HT-29 (cell line): Measurements from ENCODE around the gene CD164L2. TPM values are rescaled to one million over a fixed set of nuclear protein-coding genes. Genes with fewer than 3 reads are reported as not detected.
A peak's percentile ranks its signal among the peaks of the same experiment; 100 is the strongest.

Experiments
- DNase-seq: peaks from one replicate; pipeline ENCODE4 v3.0.0-alpha.2; 2015; ENCODE audit warnings: low spot score
- total RNA-seq: library from RNA; depleted of rRNA; stranded (reverse); fragments of >200 nt; shearing (Covaris generic); gene quantifications from 2 replicates; pipeline ENCODE4 v1.2.3, GENCODE V29; 2014

CD164L2 gene
- total RNA-seq, 1 experiment from 2014 or later: not detected

DNA sequence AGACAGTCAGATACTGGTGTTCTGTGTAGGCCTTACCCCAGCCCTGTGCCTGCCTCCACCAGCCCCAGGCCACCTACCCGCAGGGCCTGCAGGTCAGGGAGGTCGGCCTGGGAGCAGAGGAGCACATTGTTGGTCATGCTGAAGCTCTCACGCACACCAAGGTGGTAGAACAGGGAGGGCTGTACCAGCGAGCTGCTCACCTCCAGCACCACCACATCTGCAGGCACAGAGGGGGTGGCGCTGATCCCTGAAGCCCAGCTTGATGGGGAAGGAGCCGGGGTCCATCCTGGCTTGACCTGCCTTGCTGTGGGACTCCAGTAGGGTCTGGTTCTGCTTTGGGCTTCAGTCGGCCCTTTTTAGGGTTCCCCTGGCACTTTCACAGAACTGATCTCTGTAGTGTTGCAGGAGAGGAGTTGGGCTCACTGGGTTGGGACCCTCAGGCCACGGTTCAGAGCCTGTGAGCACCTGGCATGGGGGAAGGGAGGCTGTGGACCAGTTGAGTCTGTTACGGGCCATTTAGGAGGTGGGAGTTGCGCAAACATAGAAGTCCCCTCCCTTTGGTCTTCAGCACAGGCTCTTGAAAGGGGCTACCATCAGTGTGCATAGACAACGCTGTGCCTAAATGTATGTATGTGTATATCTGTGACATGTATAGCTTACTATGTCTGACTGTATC is 18.3 kb downstream of the CD164L2 start:
- no peak for DNase-seq

DNA sequence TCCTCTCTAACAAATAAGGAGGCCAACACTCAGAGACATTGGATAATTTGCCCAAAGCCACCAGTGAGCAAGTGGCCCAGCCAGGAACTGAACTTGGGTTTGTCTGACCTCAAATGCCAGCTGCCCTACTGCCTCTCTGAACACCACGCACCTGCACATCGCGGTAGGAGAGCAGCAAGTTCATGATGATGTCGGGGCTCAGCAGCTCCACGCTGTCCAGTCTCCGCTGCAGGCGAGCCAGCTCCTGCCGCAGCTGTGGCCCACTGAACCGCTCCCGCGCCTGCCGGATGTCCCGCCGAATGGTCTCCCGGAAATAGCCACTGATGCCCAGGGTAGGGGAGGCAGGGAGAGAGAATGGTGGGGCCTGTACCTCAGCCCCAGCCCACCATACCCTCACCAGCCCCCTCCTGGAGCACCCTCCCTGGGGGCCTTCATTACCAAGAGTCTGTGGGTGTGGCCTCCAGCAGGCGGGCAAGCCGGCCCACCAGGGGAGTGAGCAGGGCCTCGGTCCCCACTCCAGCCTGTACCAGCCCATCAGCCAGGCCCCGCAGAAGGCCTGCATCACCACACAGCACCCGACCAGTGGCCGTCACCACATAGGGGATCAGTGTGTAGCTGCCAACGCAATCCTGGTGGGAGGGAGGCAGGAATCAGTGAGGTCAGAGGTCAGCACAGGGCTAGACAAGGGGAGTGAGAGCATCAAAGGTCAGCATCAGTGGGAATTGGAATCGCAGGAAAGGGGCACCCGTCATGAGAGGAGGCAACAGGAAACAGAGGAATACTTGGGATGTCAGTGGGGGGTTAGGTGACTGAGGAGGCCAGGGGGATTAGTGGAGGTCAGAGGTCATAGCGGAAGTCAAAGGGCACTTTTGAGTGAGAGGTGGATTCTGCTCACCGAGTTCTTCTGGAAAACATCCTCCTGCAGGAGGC is 19.1 kb downstream of the CD164L2 start:
- DNase-seq: no peak

DNA sequence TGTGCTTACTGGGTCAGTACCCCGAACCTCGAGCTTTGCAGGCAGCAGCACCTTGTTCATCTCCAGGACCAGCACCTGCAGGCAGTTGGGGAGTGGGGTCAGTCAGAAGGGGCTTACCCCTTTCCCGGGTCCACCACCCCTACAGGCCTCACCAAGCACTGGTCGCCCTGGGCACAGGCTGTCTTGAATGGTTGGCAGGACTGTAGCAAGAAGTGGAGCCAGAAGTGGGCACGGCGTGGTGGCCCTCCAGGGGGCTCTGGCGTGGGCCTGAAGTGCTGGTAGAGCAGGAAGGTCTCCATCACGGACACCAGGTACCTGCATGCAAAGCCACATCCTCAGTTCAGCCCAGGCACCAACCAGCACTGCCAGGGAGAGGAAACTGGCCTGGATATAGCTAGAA is 21.6 kb downstream of the CD164L2 start:
- DNase-seq: no peak

DNA sequence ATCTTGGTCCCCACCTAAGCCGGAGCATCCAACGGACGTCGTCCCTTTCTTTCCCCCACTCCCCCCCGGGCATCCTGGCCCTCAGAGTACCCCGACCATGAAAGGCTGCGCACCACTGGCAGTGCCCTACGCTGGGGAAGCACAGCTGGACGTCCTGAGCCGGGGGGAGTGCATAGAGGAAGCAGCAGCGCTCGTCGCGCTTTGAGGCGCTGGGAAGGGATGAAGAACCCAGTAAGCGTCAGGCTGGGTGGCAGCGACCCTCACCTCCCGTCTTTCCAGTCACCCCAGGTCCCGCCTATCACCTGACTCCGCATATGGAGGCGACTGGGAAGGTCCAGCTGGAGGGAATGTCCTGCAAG is 22.1 kb downstream of the CD164L2 start:
- no peak for DNase-seq

DNA sequence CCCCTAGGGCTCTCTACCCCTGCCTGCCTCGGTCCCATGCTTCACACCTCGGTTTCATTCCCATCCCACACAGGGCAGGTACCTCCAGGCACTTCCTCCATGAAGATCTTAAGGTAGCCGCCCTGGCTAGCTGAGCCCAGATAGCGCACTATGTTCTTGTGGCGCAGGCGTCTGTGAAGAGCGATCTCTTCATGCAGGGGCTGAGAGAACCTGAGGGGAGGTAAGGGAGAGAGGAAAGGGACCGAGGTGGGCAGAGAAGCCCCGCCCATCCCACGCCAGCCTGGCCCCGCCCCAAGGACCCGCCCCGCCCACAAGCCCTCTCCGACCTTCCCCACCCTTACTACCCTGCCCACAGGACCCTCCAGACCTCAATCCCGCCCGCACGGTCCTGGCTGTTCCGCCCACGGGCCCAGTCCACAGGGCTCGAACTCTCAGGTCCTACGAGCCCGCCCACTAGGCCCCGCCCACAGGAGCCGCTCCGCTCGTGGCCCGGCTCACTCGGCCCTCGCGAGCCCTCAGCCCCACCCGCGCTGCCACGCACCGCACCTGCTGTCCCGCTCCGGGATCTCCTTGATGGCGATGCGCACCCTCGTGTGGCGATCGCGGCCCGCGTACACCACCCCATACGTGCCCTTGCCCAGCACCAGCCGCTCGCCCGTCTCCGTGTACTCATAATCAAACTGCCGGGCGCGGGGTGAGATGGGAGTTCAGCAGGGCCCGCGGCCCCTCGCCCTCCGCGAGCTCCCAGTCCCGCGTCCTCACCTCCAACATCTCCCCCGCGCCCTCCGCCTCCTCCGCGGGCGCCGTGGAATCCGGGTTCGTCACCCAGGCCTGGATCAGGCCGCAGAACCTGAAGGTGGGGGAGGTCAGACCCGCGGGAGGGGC is 22.7 kb downstream of the CD164L2 start:
- no peak for DNase-seq

DNA sequence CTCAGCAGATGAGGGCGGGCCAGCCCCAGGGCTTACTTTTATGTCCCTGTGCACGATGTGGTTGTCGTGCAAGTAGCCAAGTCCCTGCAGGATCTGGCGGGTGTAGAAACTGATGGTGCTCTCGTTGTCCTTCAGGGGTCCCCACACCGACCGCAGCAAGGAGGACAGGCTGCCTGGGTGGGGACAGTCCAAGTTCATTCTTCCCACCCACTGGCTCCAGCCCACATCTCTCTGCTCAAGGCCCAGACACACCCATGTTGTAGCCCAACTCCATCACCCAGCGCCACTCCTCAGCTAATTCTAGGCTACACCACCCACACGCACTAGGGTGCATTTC is 23.3 kb downstream of the CD164L2 start:
- DNase-seq: no peak

DNA sequence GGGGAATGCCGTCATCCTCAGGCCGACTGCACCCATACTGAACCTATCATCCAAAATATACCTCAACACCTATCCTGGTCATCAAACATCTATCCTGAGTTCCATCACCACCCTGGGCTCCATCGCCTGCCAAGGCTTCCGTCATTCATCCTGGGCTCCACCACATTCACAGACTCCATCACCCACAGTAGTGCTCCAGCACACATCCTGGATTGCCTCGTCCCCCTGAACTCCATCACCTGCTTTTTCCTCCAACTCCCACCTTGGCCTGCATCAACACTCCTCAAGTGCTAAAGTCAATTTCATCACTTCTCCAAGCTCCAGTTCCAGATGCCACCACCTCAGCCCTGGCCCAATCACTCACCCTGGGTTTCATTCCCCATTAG is 24.2 kb downstream of the CD164L2 start:
- DNase-seq: no peak

DNA sequence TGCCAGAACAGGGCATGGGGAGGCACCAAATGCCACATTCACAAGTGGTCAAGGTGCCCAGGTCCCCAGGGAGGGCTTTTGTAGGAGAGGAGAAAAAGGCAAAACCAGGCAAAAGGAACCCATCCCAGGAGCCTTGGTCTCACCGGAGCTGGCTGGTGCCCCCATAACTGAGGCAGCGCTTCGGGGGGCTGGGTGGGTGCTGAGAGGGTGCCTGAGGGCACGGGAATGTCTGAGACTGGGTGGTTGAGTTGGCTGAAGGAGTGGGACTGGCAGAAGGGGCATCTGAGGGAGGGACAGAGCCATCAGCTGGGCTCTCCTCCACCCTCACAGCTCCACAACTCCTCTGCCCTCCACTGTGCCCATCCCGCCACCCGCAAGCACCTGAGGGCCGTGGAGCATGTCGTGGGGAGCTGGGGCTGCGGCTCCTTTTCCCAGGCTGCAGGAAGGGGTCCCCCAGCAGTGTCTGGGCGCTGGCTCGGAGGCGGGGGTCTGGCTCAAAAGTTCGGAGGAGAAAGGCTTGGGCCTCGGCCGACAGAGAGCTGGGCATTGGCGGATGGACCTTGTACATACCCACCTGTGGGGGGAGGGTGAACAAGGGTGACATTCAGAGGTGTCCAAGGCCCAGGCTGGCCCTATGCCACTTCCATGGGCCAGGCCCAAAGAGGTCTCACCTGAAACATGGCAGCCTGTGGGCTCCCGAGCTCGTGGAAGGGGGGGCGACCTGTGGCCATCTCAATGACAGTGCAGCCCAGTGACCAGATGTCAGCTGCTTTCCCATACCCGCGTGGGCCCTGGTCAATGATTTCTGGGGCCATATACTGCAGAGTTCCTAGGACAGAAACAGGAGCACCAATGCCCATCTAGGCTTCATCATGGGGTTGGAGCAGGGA is 24.9 kb downstream of the CD164L2 start:
- no peak for DNase-seq

DNA sequence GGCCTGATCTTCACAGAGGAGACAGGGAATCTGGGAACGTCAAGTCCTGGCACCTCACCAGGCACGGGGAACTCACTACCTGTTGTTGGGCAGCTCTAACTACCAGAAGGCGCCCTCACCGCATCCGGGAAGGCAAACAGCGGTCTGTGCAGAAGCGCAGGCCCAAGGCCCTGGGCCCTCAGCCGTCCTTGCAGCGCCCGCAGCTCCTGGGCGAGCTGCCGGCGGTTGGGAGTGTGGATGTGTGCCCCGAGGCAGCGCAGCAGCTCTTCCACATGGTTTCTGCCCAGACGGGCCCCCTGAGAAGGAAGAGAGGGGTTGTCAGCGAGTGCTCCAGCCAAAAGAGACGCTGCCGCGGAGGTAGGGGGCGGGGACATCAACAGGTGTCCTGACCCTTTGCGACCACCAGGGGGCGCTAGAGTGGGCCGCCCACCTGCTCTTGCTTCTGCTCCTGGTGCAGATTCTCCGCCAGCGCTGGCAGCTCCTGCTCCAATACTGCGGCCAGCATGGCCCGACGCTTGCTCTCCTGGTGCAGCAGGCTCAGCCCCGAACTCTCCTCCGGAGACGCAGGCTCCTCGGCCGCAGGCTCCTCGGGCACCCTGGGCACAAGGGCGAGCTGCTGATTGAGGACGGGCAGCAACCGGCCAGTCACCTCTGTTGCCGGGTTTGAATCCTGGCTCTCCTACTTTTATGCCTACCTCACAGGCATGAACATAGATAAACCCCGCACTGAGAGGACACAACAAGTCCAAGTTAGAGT is 25.7 kb downstream of the CD164L2 start:
- DNase-seq: peak; percentile 63

DNA sequence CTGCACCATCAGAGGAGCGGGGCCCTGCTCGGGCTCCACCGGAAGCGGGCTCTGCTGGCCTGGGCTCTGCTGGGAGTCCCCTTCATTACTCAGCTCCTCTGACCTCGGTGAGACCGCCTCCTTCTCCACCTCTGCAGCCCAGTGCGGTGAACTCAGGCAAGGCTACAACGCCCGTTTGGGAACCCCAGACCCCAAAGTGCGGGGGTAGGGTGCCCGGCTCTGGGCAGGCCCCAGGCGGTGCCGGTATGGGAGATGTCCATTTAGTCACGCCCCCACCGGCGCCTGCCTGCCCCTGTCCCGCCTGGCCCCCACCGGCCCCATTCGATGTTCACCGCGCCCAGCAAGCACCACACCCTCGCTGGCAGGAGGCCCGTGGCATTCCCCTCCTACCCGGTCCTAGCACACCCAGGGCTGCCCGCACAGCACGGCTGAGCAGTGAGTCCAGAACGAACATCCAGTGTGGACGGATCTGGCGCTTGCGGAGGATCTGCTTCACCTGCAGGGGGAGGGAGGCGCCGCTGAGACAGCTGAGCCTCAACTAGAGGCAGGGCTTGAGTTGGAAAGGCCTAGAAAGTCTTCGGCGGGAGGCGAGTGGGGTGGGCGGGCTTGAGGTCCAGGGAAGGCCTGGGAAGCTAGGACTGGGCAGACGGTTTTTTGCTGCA is 26.4 kb downstream of the CD164L2 start:
- no peak for DNase-seq

DNA sequence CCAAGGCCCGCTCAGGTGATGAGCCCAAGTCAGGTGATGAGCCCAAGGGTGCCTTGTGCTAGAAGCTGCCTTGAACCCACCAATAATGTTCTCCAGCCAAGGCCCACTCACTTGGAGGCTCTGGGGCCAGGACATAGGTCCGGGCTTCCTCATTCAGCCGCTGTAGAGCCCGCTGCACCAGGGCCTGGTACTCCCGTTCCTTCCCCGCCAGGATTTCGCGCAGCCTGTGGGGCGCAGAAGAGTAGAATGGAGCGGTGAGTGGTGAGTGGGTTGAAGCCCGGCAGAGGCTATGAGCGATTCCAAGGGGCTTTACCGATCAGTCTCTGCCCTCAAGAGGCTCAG is 26.9 kb downstream of the CD164L2 start:
- no peak for DNase-seq

DNA sequence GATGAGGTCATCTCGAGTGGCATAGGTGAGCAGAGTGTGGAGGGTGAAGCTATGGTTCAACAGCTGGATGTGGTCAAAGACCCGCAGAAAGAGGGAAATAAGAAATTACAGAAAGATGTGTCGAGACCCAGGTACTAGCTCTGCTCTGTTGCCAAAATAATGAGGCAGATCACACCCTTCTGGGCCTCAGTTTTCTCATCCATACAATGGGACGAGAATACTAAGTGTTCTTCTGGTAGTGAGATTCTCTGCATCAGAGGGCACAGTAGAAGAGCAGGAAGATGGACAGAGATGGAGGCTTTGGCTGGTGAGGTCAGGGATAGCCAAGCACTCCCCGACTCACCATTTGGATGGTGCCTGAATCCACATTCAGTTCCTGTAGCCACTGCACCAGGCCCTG is 27.4 kb downstream of the CD164L2 start:
- DNase-seq: no peak

DNA sequence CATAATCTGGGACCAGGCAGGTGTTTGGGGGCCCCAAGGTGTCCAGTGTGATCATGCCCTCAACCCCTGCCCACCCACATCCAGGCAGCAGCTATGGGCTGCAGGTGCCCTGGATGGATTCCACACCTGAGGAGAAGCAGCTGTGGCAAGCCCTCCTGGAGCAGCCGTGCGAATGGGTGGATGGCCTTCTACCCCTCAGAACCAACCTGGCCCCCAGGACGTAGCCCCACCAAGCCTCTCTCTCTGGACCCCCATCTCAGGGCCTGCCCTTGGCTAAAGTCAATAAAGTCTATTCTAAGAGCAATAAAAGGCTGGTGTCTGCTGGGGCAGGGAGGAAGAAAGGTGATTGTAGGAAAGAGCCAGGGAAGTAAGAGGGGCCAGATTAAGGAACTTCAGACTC is 29.5 kb downstream of the CD164L2 start:
- DNase-seq: no peak

DNA sequence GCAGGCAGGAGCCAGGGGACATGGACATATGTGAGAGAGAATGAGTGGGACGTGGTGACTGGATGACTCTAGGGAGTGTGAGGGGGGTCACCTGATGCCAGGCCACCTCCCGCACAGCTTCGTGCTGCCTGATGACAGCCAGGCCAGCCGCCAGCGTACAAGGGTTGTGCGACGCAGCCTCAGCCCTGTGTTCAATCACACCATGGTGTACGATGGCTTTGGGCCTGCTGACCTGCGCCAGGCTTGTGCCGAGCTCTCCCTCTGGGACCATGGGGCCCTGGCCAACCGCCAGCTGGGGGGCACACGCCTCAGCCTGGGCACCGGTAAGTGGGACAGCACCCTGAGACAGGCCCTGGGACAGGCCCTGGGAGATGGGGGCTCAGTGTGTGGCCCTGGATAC is 30.0 kb downstream of the CD164L2 start:
- DNase-seq: no peak

DNA sequence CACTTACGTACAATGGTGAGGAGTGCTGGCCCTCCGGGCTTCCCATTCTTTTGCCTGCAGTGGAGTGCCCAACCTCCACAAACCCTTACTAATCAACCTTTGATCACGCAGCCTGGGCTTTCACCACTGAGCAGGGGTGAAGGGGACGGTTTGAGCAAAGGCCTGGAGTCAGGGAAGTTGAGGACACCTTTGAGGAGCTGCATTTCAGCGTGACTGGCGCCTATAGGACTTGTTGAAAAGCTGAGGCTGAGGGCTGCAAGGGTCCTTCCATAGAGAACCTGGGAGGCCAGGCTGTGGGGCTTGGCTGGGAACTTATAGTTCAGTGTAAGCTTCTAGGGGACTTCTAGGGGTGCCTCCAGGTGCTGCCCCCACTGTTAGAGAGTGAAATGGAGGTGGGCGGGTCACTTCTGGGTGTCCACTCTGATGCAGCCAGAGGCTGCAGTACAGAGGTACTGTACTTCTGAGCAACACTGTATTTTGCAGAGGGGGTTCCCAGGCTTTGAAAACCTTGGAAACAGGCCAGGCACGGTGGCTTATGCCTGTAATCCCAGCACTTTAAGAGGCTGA is 31.5 kb downstream of the CD164L2 start:
- no peak for DNase-seq

DNA sequence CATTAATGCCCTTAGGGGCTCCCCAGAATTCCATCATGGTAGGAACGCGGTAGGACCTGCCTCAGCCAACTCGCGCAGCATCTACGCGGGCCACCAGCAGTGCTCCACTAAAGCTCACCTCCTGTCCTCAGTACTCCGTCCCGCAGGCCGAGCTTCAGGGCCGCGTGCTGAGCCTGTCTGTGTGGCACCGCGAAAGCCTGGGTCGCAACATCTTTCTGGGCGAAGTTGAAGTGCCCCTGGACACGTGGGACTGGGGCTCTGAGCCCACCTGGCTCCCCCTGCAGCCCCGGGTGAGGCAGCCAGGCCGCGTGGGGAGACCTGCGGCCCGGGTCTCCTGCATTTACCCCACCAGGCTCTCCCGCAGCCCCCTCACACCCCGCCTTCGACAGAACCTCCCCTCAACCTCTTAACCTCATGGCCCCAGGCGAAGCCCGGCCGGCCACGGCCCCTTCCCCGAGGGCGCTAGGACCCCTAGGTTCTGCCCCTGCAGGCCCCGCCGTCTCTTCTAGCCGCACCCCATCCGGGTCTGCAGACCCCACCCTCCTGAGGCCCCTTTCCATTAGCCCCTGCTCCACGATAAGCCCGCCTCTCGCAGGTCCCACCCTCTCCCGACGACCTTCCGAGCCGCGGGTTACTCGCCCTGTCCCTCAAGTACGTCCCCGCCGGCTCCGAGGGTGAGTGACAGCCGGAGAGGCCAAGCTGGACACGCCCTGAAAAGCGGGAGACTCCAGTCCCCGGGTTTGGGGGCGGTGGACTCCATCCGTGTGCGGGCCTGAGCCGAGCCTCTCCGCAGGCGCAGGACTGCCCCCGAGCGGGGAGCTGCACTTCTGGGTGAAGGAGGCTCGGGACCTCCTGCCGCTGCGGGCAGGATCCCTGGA is 32.2 kb downstream of the CD164L2 start:
- no peak for DNase-seq

DNA sequence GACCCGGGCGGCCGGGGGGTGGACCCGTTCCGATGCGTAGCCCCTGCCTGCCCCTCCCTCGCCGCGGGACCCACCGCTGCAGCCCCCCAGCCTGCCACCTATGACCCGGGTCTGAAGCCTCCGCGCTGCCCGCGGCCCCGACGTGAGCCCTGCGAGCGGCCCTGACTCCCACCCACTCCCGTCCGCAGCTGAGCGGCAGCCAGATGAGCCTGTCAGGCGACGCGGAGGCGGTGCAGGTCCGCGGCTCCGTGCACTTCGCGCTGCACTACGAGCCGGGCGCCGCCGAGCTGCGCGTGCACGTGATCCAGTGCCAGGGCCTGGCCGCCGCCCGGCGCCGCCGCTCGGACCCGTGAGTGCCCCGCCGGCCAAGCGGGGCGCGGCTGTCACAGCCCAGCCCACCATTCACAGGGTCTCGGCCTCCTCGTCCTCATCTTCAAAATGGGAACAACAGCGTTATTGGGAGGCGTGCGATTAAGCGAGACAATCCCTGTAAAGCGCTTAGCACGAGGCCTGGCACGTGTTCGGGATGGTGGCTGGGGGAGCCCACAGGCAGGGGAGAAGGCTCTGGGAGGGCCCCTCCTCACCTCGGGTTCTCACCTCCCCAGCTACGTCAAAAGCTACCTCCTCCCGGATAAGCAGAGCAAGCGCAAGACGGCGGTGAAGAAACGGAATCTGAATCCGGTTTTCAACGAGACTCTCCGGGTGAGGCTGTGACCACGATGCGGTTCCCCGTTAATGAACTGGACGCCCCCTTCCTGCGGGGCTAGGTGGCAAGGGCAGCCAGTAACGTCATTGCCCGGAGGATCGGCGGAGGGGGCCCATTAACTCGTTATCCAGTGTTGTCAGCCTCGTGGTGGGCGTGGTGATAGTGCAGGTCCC is 33.1 kb downstream of the CD164L2 start:
- peak; percentile 76 for DNase-seq
